ENCODE data around the gene OXER1.

DNA sequence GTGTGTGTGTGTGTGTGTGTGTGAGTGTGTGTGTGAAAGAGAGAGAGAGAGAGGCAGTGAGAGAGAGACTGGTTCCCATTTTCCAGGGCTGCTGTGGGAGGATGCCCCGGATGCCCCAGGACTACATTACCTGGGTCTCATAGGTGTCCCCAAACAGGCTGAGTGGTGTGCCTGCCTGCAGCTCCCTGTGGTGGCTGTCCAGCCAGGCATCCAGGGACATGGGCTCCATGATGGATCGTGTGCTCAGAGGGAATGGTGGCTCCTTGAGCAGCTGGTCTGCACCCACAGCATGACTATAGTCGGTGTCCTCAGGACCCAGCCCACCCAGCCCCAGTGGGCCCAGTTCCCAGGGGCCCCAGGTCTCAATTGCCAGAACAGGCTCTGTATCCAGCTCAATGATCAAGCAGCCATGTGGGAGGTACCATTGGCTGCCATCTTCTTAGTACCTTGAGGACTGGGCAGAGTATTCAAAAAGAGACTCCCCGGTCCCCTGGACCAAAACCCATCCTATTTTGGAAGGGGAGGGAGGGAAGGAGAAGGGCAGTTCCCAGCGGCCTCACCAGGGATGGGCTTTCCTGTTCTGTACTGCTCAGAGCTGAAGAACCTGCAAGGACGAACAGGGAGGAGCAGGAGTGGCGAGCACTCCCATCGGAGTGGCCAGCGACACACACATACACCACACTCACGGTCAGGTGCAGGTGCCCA is 5.8 kb upstream of the OXER1 start:
- TF ChIP-seq CREM (IDR thresholded peaks at IDR 0.05; ENCODE audit: low read depth) (no peak), JUND (IDR thresholded peaks at IDR 0.05; ENCODE audit: borderline replicate concordance, low read depth, low read length) (no peak), JUND (tag; IDR thresholded peaks at IDR 0.05; ENCODE audit: borderline replicate concordance, low read depth, low read length) (no peak), TAF1 (IDR thresholded peaks at IDR 0.05; ENCODE audit: control insufficient read depth, extremely low read depth, insufficient read depth, low read length, severe bottlenecking) (no peak), SRSF1 (IDR thresholded peaks at IDR 0.05; ENCODE audit: low read depth, low read length) (no peak), CREB1 (IDR thresholded peaks at IDR 0.05) (no peak), CREB1 (CRISPR knock-in tag; IDR thresholded peaks at IDR 0.05) (no peak), FOXJ3 (CRISPR knock-in tag; IDR thresholded peaks at IDR 0.05) (no peak), RBM22 (IDR thresholded peaks at IDR 0.05; ENCODE audit: low read depth, low read length, poor library complexity, severe bottlenecking) (no peak), CBX3 (IDR thresholded peaks at IDR 0.05; ENCODE audit: borderline replicate concordance in 1 of 2, low read length in 2 of 2) (no peak), BCL6 (CRISPR knock-in tag; IDR thresholded peaks at IDR 0.05) (no peak)
- TF ChIP-seq, protein P1, sequence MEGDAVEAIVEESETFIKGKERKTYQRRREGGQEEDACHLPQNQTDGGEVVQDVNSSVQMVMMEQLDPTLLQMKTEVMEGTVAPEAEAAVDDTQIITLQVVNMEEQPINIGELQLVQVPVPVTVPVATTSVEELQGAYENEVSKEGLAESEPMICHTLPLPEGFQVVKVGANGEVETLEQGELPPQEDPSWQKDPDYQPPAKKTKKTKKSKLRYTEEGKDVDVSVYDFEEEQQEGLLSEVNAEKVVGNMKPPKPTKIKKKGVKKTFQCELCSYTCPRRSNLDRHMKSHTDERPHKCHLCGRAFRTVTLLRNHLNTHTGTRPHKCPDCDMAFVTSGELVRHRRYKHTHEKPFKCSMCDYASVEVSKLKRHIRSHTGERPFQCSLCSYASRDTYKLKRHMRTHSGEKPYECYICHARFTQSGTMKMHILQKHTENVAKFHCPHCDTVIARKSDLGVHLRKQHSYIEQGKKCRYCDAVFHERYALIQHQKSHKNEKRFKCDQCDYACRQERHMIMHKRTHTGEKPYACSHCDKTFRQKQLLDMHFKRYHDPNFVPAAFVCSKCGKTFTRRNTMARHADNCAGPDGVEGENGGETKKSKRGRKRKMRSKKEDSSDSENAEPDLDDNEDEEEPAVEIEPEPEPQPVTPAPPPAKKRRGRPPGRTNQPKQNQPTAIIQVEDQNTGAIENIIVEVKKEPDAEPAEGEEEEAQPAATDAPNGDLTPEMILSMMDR (IDR thresholded peaks at IDR 0.05 in 2 of 3, conservative IDR thresholded peaks at IDR 0.05 in 1 of 3; ENCODE audit: insufficient read depth in 2 of 3, low read depth in 1 of 3, low read length in 3 of 3), result no peak
- TF ChIP-seq, protein P2, sequence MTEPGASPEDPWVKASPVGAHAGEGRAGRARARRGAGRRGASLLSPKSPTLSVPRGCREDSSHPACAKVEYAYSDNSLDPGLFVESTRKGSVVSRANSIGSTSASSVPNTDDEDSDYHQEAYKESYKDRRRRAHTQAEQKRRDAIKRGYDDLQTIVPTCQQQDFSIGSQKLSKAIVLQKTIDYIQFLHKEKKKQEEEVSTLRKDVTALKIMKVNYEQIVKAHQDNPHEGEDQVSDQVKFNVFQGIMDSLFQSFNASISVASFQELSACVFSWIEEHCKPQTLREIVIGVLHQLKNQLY (CRISPR knock-in tag; conservative IDR thresholded peaks at IDR 0.05), result no peak
- TF ChIP-seq, protein P3, sequence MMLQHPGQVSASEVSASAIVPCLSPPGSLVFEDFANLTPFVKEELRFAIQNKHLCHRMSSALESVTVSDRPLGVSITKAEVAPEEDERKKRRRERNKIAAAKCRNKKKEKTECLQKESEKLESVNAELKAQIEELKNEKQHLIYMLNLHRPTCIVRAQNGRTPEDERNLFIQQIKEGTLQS (IDR thresholded peaks at IDR 0.05), result no peak
- TF ChIP-seq, protein P3 (CRISPR knock-in tag; conservative IDR thresholded peaks at IDR 0.05), result no peak
- TF ChIP-seq, protein P4, sequence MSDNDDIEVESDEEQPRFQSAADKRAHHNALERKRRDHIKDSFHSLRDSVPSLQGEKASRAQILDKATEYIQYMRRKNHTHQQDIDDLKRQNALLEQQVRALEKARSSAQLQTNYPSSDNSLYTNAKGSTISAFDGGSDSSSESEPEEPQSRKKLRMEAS (CRISPR knock-in tag; IDR thresholded peaks at IDR 0.05), result no peak
